SKM-1 treated with dmso at 0.1 percent for 144 hours (cell line): ENCODE results near the gene SLC12A4.
"Not testable (repeated sequence)": the region's sequence is repeated elsewhere in the genome, so short reads cannot be mapped to it uniquely, and the experiment has no call there.

Experiments used
- DNase-seq: peaks from one replicate; lab custom pipeline; 2025; ENCODE audit not compliant: unreplicated experiment; lab: John Stamatoyannopoulos, UW

Gene SLC12A4

GRCh38 chr16:67942510-67943255 lies 25.8 kb downstream of the SLC12A4 start:
- no peak for DNase-seq

- DNase-seq = peak; percentile 41
These were observed 26.3 kb downstream of the SLC12A4 start for GRCh38 chr16:67942200-67942509.

DNA sequence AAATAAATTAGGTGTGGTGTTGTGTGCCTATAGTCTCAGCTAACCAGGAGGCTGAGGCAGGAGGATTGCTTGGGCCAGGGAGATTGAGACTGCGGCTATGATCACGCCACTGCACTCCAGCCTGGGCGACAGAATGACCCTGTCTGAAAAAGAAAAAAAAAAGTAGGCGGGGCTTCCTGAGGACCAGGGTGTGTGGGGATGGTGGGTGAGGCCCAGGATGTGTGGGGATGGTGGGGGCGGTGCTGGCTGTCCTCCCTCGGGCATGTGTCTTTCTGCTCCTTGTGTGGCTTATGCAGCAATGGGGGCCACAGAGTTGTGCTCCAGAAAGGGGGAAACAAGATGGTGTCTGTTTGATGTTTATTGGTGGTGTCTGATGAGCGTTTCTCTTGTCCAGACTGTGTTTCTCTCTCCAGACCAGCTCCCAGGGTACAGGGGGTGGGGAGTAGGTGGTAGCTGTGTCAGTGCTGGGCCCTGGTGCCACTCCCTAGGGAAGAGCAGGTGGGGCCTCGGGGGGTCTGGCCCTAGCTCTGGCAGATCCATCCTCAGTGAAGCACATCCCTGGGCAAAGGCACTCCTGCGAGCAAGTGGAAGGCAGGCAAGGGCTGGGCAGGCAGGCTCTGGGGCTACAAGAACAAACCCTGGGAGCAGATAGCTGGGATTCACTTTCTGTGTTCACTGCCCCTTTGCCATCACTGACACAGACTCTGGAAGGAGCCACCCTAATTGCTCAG lies 26.8 kb downstream of the SLC12A4 start:
- DNase-seq = no peak

DNA sequence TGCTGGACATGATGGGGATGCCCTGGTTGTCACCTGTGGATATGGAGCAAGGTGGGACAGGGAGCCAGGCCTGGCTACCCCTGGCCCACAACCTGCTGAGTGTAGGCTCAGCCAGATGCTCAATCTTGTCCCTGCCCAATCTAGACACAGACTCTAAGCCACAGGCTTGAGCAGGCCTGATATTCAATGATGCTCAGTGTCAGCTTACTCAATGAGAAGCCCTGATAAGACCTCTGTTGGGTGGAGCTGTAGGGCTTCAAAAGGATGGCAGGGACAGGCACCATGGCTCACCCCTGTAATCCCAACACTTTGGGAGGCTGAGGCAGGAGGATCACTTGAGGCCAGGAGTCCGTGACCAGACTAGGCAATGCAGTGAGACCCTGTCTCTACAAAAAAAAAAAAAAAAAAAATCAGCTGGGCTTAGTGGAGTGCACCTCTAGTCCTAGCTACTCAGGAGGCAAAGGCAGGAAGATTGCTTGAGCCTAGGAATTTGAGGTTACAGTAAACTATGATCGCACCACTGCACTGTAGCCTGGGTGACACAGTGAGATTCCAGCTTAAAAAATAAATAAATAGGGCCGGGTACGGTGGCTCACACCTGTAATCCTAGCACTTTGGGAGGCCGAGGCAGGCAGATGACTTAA lies 27.9 kb downstream of the SLC12A4 start:
- DNase-seq = no peak

DNA sequence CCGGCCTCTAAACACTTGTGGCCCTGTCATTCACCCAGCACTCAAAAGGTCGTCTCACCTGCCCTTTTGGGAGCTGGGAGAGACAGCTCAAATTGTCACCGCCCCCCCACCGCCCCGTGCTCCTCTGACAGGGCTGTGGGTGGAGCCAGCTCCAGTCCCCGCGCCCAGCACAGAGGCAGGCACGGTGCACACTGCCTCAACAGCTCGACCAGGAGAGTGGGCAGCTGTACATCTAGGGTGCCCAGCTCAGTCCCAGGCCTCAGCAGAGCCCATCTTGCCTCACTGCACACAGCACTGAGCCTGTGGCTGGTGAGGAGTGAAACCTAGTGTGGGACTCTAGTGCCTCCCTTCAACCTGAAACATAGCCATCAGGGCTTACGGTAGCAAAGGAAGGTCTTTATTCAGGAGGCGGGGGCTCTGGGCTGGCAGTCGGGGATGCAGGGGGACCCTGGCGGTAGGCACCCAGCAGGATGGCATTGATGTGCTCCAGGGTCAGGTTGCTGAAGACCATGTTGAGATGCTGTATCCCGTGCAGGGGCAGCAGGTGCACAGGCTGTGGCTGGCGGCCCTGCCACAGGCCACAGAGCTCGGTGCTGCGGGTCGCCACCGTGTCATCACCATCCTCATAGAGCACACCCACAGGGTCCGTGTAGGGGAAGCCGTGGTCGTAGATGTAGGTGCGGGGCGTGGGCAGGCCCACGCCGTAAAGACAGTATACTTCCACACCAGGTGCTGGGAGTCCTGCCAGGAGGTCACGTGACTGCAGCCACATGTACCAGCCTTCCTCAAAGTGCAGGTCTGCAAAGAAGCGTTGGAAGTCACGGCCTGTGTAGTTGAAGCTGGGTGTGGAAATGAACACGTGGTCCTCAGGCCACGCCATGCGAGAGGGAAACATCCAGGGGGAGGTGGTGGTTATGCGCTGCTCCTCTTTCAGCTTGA lies 28.7 kb downstream of the SLC12A4 start:
- no peak for DNase-seq

- not testable (repeated sequence) for DNase-seq
These were observed 30.7 kb downstream of the SLC12A4 start for GRCh38 chr16:67937713-67938112.

- DNase-seq = peak; percentile 93
These were observed 31.4 kb downstream of the SLC12A4 start for GRCh38 chr16:67936880-67937605.

- DNase-seq = peak; percentile 54
These were observed 32.1 kb downstream of the SLC12A4 start, which contains the start of gene PSMB10 for GRCh38 chr16:67936124-67936879. PSMB10 (minus strand) TSS chr16:67936850; CDS start chr16:67936749, 101 bp downstream.

GRCh38 chr16:67935402-67936123 lies 32.9 kb downstream of the SLC12A4 start:
- DNase-seq = peak; percentile 86

DNA sequence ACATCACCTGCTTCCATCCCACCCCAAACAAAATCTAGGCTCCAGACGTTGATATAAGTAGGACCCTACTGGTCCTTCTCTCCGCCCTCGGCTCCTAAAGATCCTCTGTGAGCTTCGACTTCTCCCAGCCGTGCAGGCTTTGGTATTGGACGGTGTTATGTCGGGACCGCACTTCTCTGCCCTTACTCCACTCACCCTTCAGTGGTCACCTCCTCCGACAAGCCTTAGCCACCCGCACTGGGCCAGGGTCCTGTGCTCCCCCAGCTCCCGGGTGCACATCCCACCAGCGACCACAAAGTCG lies 33.4 kb downstream of the SLC12A4 start:
- no peak for DNase-seq

DNA sequence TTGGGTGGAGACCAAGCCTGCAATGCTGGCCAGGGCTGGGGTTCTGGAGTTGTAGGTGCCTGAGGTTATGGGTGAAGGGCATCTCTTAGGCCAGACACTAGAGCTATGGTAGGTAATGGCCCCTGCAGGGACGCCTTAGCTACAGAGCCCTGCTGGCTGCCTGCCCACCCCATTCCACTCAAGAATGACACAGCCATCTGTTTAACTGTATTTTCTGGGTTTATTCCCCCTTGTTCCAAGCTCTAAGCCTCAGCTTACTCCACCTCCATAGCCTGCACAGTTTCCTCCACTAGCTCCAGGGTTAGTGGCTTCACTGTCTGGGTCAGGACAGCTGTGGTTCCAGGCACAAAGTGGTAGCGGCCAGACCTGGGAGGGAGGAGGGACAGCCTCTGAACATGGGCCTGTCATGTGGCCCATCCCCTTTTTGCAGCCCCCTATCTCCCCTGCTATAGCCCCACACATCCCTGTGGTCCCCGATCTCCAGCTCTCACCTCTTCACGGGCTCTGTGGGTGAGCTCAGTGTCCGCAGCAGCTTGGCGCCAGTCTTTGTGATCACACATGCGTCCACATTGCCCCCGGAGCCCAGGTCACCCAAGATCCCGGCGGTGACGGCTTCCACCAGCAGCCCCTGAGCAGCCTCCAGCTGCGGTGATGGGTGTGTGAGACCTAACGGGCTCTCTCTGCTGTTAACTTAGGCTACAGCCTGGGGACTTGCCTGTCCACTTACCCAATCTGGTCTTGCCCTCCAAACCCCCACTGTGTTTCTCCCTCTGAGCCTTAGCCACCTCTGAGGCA lies 33.9 kb downstream of the SLC12A4 start:
- DNase-seq = no peak

DNA sequence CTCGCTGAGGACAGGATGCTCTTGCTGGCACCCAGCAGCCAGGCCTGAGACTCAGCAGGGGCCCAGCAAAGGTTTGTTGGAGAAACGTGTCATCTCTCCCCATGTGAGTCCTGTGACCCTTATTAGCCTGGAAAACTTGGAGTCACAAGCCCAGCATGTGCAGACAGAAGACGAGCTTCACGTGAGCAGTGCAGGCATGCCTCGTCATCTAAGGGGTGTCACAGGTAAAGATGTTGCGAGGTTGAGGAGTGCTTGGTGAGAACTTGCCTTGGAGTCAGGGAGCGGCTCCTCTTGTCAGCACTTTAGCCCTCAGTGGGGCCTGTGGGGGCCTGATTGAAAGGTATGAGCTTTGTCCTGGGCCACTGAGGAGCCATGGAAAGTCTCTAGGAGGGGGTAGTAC lies 34.6 kb downstream of the SLC12A4 start:
- no peak for DNase-seq

GRCh38 chr16:67932462-67932840 lies 36.0 kb downstream of the SLC12A4 start:
- DNase-seq = no peak

DNA sequence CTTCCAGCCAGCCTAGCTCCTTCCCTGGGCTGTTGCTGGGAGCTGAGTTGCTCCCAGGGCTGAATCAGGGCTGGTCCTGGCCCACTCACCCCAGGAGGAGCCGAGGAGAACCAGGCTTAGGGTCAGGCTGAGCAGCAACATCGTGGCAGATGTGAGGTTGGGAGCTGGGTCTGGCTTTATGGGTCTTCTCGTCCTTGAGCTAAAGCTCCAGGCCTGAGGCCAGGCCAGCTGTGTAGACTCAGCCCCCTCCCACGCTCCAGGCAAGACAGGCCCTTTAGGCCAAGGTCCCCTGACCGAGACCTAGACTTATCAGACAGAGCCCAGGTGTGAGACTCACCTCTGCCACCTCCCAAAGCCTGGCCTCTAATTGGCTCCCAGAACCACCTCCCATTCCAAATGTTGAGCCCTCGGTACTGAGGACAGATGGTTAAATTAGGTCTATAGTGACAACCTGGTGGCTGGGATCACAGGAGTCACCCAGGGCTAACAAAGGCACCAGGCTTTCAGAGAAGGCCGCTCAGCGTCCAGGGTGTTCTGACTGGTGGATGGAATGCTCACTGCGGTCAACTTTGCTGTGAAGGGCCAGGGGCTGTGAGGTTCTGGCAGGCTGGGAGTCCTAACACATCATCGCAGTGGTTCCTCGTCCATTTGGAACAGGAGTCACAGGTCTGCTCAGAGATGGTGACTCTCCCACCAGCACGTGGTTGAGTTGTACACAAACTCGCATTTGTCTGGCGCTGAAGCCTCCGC lies 36.5 kb downstream of the SLC12A4 start, which contains the start of gene CTRL:
TSS of gene CTRL (minus strand) at position 151 of the 750 bp plus-strand sequence. CDS start at position 141, 10 bp downstream.
- DNase-seq = no peak

GRCh38 chr16:67930678-67931211 lies 37.7 kb downstream of the SLC12A4 start:
- no peak for DNase-seq

- no peak for DNase-seq
These were observed 38.2 kb downstream of the SLC12A4 start for GRCh38 chr16:67930191-67930590.
